ENCODE results near the gene MEIOSIN. TPM values are rescaled to one million over a fixed set of nuclear protein-coding genes. Genes with fewer than 3 reads are reported as not detected.

MEIOSIN gene
- total and polyA plus RNA-seq, 2 donors from 2014 or later = not detected

GRCh38 chr19:45762870-45763631 lies 29.8 kb downstream of the MEIOSIN start:
- intact Hi-C loops (cut with DNase I) = no loop called here
- no peak overlapping the region for H3K4me3 ChIP-seq (ENCODE audit: low read length in 3 of 3)
- no peaks in the 10 kb centered on the region for H3K27me3 ChIP-seq (ENCODE audit: control insufficient read depth, insufficient read depth, low read length)
- H3K27ac ChIP-seq (ENCODE audit: low read depth in 2 of 2, low read length in 2 of 2) = no peak overlapping the region
- no peak for TF ChIP-seq CTCF (IDR thresholded peaks at IDR 0.05; ENCODE audit: borderline replicate concordance, extremely low read depth, insufficient read depth)
- peak overlapping the region in 1 of 3 donors; percentile 58 for H3K9ac ChIP-seq (ENCODE audit: low read length in 3 of 3)
- FAIRE-seq (no peak), DNase-seq (peak in 1 of 5 donors; percentile 64)
- H3K4me1 ChIP-seq (ENCODE audit: control insufficient read depth in 2 of 3, insufficient read depth in 2 of 3, low read depth in 1 of 3, low read length in 3 of 3) = peaks cover 0 to 18% (median 0%) of the 10 kb centered on the region in 3 donors
- H3K9me3 ChIP-seq (ENCODE audit: control insufficient read depth in 2 of 3, insufficient read depth in 1 of 3, low read length in 3 of 3) = no peaks in the 10 kb centered on the region
- no peaks in the 10 kb centered on the region for H3K36me3 ChIP-seq (ENCODE audit: control insufficient read depth in 2 of 3, insufficient read depth in 3 of 3, low read length in 3 of 3)

GRCh38 chr19:45763691-45764294 lies 30.6 kb downstream of the MEIOSIN start:
- intact Hi-C loops (cut with DNase I) = no loop called here
- Histone ChIP-seq H3K36me3 (ENCODE audit: control insufficient read depth in 2 of 3, insufficient read depth in 3 of 3, low read length in 3 of 3) (no peaks in the 10 kb centered on the region), H3K4me3 (ENCODE audit: low read length in 3 of 3) (no peak overlapping the region), H3K9ac (ENCODE audit: low read length in 3 of 3) (peak overlapping the region in 1 of 3 donors; percentile 58), H3K27ac (ENCODE audit: low read depth in 2 of 2, low read length in 2 of 2) (peak overlapping the region in 1 of 2 donors; percentile 69), H3K4me1 (ENCODE audit: control insufficient read depth in 2 of 3, insufficient read depth in 2 of 3, low read depth in 1 of 3, low read length in 3 of 3) (peaks cover 0 to 18% (median 0%) of the 10 kb centered on the region in 3 donors), H3K9me3 (ENCODE audit: control insufficient read depth in 2 of 3, insufficient read depth in 1 of 3, low read length in 3 of 3) (no peaks in the 10 kb centered on the region), H3K27me3 (ENCODE audit: control insufficient read depth, insufficient read depth, low read length) (no peaks in the 10 kb centered on the region)
- peak in 4 of 5 donors; percentile 66 to 84 (median 74) for DNase-seq
- no peak for TF ChIP-seq CTCF (IDR thresholded peaks at IDR 0.05; ENCODE audit: borderline replicate concordance, extremely low read depth, insufficient read depth)
- FAIRE-seq = no peak

- intact Hi-C loops (cut with DNase I) = no loop called here
- no peaks in the 10 kb centered on the region for H3K9me3 ChIP-seq (ENCODE audit: control insufficient read depth in 2 of 3, insufficient read depth in 1 of 3, low read length in 3 of 3)
- H3K4me3 ChIP-seq (ENCODE audit: low read length in 3 of 3) = no peak overlapping the region
- H3K27ac ChIP-seq (ENCODE audit: low read depth in 2 of 2, low read length in 2 of 2) = no peak overlapping the region
- H3K36me3 ChIP-seq (ENCODE audit: control insufficient read depth in 2 of 3, insufficient read depth in 3 of 3, low read length in 3 of 3) = no peaks in the 10 kb centered on the region
- TF ChIP-seq CTCF (IDR thresholded peaks at IDR 0.05; ENCODE audit: borderline replicate concordance, extremely low read depth, insufficient read depth) = no peak
- H3K9ac ChIP-seq (ENCODE audit: low read length in 3 of 3) = no peak overlapping the region
- peaks cover 0 to 18% (median 0%) of the 10 kb centered on the region in 3 donors for H3K4me1 ChIP-seq (ENCODE audit: control insufficient read depth in 2 of 3, insufficient read depth in 2 of 3, low read depth in 1 of 3, low read length in 3 of 3)
- FAIRE-seq = no peak
- no peaks in the 10 kb centered on the region for H3K27me3 ChIP-seq (ENCODE audit: control insufficient read depth, insufficient read depth, low read length)
- DNase-seq = peak in 4 of 5 donors; percentile 45 to 71 (median 54)
These were observed 31.2 kb downstream of the MEIOSIN start for GRCh38 chr19:45764475-45764874.
